Hematopoietic multipotent progenitor cell treated with erythropoietin and hydrocortisone succinate and interleukin-3 and kit ligand, for 15 days (in vitro differentiated cells): Measurements from ENCODE around the gene CACNA1D.
"Not testable (repeated sequence)": the region's sequence is repeated elsewhere in the genome, so short reads cannot be mapped to it uniquely, and the experiment has no call there.

Source experiments
- DNase-seq: peaks from one replicate; pipeline ENCODE4 v3.0.0-alpha.2; 2015; ENCODE audit warnings: low spot score

CACNA1D gene

DNA sequence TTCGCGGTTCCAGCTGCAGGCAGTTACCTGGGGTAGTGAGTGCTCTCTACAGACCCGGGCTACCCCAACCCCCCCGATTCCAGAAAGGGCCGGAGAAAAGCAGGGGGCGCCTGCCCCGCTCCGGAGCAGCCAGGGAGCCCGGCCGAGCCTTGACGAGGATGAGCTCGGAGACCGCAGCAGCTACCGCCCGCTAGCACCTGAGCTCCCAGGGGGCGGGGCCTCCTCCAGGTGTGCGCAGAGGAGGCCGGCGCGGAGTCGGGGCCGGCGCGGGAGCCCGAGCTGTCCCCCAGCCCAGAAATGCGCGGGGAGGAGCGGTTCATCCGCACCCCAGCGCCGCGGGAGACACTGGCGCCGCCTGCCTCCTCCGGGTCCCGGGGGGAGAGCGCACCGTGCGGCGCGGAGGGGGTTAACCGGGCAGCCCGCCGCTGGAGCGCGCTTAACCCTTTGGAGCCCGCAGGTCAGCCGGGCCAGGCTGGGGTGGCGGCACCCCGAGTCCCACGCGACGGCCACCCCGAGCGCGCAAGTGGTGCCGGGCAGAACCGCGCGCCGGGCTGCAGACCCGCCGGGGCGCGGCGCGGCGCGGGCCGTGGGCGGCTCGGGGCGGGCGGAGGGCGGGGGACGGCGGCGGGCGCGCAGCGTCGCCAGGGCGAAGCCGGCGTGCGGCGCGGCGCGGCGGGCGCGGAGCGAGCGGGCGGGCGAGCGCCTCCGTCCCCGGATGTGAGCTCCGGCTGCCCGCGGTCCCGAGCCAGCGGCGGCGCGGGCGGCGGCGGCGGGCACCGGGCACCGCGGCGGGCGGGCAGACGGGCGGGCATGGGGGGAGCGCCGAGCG lies at the start of gene CACNA1D:
TSS of gene CACNA1D (plus strand) at position 649 of the 829 bp plus-strand sequence. CDS start 556 bp downstream, outside the sequence.
- no peak for DNase-seq

DNA sequence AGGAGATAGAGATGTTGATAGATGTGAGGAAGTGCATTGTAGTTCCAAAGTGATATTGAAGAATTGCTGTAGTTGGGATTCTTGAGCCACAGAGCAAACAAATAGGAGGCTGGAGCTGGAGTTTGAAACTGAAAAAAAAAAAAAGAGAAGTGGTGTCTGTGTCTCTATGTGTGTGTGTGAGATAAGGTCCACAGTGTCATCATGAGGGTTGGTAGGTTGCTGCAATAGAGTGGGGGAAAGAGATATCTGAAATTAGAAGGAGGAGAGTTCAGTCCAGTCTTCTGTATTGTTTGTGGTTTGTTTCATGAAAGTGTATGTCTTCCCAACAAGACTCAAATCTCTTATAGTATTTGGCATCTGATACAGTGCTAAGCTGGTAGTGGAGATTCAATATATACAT lies 37.3 kb upstream of the CACNA1D start:
- peak; percentile 20 for DNase-seq

DNA sequence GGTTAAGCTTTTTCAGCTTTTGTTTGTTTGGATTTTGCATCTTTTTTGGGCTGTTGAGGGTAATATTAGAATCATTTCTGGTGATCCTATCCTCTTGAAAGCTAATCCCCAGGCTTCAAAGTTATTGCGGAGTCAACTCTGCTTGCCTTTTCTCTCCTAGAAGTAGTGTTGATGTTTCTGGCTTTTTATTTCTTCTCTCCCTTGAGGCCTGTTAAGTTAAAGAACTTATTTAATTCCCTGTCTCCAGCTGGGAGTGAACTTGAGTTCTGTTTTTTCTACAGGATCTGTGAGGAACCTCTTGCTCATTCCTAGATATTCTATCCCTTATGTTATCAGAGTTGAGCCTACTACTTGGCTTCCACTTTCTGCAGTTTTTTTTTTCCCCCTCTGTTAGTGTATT lies 34.1 kb upstream of the CACNA1D start:
- no peak for DNase-seq

DNA sequence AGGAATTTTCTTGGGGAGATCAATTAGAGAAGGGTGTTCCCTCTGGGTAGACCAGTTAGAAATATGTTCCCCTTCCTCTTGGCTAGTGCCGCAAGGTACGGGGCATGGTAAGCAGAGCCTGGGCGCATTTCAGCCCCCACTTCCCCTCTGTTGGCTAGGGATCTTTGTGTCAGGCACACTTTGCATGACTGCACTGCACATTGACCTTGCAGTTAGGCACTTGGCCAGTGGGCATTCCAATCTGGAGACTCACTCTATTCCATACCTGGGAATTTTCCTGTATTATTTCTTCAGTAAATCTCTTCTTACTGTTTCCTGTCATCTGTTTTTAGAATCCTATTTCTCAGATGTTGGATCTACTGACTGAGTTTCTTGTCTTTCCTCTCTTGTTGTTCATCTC lies 30.0 kb upstream of the CACNA1D start:
- no peak for DNase-seq

DNA sequence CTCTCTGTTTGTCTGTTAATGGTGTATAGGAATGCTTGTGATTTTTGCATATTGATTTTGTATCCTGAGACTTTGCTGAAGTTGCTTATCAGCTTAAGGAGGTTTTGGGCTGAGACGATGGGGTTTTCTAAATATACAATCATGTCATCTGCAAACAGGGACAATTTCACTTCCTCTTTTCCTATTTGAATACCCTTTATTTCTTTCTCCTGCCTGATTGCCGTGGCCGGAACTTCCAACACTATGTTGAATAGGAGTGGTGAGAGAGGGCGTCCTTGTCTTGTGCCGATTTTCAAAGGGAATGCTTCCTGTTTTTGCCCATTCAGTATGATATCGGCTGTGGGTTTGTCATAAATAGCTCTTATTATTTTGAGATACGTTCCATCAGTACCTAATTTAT lies 24.7 kb upstream of the CACNA1D start:
- not testable (repeated sequence) for DNase-seq

DNA sequence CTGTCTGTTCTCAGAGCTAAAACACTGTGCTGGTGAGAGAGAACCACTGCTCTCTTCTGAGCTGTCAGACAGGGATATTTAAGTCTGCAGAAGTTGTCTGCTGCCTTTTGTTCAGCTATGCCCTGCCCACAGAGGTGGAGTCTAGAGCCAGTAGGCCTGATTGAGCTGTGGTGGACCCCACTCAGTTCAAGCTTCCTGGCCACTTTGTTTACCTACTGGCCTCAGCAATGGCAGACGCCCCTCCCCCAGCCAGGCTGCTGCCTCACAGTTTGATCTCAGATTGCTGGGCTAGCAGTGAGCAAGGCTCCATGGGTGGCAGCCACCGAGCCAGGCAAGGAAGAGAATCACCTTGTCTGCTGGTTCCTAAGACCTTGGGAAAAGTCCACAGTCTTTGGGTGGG lies 21.0 kb upstream of the CACNA1D start:
- no peak for DNase-seq

DNA sequence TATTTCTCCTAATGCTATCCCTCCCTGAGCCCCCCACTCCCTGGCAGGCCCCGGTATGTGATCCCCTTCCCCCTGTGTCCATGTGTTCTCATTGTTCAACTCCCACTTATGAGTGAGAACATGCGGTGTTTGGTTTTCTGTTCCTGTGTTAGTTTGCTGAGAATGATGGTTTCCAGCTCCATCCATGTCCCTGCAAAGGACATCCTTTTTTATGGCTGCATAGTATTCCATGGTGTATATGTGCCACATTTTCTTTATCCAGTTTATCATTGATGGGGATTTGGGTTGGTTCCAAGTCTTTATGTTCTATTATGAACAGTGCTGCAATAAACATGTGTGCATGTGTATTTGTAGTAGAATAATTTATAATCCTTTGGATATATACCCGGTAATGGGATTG lies 18.0 kb upstream of the CACNA1D start:
- DNase-seq = not testable (repeated sequence)

DNA sequence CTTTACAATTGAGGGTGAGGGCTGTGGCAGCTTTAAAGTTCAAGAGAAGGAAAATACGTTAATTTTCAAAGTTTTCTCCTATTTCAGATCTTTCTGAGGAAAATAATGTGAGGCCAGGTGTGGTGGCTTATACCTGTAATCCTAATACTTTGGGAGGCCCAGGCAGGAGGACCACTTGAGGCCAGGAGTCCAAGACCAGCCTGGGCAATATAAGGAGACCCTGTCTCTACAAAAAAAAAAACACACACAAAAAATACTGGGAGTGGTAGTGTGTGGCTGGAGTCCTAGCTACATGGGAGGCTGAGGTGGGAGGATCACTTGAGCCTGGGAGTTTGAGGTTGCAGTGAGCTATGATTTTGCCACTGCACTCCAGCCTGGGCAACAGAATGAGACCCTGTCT lies 16.7 kb upstream of the CACNA1D start:
- not testable (repeated sequence) for DNase-seq

DNA sequence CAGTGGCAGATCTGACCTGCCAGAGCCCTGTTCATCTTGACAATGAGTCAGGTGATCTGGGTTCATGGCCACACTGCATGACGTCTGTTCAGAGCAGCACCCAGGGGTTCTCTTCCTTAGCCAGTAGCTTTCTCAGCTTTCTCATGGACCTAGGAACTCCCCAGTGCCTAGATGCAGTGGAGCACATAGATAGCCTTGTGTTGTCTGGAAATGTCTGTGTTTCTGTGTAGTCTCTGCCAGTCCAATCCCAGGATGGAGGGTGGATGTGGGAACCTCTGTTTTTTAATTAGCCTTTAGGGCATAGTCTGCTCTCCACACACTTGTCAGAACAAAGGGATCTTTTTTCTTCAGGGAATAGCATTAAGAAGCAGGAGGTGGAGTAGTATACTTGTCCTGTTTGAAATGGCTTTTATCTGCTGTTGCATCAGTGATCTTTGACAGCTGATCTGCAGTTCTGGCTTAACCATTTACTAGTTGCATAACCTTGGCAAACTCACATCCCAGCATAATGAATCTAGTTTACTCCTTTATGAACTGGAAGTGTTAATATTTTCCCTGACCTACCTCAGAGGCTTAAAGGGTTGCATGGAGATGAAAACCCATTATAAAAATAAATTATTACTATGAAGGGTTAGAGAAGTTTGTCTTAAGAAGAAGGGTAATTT lies 16.1 kb upstream of the CACNA1D start:
- DNase-seq = no peak

DNA sequence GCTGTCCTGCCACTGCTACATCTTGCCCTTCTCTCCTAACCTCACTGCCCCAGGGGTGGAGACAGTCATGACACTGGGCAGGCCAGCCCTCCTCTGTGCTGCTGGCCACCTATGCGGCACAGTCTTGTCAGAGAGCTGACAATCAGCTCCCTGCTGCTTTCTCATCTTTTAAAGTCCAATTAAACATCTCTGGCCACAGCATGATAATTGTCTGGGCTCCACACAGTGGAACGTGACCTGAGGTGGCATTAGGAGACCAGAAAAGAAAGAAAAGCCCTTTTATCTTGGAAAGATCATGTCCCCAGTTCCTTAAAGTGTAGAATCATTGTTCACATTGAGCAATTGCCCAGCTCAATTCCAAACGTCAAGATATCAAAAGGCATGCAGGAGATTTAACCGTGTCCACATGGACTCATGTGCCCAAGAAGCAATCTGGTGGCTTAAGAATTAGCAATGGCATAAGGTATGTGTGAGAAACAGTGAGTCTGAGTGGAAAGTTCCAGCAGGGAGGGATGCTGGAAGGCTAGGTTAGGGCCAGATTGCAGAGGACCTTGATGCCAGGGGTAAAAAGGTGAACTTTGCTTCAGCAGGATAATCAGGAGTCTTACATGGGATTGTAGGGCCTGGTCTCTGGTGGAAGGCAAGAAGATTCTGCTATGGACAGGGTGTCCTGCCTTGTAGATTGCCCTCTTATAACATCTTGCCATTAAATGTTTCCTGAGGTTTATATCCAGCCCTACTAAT lies 15.3 kb upstream of the CACNA1D start:
- no peak for DNase-seq

DNA sequence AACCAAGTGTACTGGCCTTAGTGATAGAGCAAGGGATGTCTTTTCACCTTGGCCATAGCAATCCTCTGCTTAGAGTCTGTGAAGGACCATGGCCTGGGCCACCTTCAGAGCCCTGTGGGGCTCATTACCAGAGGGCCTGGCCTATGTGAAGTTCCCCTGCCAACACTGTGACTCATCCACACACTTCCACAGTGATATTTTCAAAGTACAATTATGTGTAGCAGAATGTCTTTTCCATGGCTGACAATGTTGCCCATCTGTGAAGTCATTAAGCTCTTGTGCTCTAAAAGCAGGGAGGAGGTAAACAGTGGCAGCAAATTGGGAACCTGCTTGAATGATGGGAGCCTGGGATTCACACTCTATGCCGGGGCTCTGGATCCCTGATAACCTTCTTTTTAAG lies 12.2 kb upstream of the CACNA1D start:
- no peak for DNase-seq

DNA sequence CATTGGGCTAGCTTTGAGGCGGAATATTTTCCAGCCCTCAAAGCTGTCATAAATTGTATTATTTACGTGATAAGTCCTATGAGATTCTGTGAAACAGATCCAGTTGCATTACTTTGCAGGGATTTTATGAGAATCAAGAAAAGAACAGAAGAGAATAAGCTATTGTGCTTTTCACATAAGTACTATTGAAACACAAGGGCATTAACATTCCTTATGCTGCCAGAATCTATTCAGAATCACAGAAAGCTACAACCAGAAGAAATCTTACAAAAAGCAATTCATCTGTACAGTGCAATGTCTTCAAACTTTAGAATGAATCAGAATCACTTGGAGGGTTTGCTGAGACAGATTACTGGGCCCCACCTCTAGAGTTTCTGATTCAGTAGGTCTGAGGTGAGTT lies 10.6 kb upstream of the CACNA1D start:
- no peak for DNase-seq

DNA sequence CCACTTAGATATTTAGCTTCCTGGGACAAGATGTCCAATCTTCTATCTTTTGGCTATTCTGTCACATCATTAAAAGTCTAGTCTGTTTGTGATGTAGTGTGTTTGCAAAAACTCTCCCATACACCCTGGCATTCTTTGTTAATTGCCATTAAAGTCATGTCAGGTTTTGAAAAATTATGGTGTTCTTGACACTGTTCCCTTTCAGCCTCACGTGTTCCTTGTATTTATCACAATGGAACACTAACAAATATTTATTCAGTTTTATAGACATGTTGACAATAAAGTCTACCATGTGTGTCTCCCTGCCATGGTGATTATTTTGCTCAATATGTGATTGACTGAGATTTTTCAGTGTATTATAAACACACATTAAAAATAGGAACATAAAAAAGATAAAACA lies 9.4 kb upstream of the CACNA1D start:
- no peak for DNase-seq

DNA sequence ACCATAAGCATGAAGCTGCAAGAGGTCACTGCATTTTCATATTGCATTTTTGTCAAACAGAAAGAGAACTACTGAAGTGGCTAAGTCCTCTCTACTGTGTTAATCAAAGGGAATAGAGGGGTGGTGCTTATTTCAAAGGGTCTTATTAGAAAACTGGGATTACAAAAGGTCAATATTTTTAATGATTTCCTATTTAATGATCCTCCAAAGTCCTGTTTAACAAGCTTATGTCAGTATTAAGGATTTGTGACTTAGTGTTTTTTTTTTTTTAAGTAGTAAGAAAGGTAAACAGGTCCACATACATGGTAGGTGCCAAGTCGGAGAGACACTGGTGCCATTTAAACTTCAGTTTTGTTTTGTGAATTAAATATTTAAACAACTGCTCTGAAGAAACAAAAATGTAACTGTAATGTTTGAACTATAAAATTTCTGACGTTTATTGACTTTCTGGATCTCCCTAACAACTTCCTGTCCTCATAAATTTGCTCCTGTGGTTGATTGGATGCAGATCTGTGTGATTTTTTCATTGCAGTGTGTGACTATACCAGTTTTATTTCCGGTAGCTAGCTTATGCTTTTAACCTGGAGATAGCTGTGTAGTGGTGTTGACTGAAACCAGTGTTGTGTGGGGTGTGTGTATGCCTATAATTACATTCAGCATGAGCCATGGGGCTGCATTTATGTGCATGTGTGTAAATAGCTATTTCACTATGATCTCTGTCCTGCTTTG lies 8.6 kb upstream of the CACNA1D start:
- DNase-seq = no peak

DNA sequence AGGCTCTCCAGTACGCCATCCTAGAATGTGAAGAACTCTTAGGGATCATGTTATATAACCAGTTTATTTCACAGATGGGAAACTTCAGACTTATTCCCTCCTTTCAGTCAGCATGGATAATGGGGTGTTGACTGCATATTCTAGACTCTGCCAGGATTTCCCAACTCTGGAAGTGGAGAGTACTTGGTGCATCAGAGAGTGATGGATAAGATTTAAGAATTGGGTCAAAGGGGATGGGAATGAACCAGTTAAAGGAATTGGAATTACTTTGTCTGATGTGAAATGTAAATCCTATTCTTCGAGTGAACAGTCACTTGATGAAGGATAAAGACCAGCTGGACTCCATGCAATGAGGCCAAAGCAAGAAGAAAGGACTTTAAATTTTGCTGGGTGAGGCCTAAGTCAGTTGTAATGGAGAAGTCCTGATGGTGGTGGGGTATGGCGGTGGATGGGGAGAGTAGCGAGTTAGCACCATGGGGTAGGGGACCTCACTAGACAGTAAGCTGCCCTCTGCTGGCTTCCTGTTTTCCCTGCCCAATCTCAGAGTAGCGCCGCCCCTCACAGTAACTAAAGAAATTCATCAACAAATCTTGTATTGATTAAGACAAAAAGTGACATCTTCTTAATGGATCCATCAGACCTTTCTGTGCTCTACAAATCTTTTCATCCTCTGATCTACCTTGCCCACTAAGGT lies 7.3 kb upstream of the CACNA1D start:
- DNase-seq = no peak

DNA sequence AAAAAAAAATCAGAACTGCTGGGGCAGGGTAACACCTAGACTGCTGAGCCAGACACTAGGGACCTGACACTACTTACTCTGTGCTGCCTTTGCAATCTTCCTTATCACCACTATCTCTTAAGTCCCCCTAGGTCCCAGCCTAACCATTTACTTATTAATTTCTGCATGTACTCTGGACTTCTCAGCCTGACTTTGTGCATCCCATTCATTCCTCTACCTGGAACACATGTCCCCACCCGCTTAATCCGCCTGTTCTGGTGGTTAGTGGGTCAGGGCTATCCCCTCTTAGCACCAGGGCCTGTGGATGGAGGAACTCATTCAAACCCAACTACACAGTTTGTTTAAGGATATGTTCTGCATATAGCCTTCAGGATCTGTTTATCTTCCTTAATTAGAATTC lies 5.0 kb upstream of the CACNA1D start:
- DNase-seq = no peak

DNA sequence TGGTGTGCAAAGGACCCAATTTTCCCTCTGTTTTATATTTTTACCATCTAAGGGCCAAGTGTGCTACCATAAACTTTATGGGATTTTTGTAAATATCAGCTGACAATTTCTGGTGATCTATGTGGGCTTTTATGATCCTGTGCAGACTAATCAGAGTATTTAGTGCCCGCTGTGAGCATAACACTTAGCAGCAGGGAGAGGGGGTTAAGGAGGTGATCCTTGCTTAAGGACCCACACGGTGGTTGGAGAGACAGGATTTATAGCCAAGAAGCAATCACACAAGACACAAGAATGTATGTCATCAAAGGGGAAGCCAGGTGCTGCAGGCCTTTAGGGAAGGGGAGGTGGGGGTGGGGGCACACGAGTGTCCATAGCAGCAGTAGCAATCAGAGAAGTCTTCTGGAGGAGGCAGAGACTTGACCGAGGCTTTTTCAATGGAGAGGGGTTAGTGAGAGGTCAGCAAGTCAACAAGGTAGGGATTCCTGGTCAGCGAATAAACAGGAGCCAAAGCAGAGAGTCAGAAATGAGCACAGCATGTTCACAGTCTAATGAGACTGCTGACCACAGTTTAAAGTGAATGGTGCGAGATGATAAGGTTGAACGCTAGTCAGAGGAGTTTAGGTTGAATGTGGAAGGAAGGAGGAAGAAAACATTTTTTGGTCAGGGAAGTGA lies 4.5 kb upstream of the CACNA1D start:
- no peak for DNase-seq

DNA sequence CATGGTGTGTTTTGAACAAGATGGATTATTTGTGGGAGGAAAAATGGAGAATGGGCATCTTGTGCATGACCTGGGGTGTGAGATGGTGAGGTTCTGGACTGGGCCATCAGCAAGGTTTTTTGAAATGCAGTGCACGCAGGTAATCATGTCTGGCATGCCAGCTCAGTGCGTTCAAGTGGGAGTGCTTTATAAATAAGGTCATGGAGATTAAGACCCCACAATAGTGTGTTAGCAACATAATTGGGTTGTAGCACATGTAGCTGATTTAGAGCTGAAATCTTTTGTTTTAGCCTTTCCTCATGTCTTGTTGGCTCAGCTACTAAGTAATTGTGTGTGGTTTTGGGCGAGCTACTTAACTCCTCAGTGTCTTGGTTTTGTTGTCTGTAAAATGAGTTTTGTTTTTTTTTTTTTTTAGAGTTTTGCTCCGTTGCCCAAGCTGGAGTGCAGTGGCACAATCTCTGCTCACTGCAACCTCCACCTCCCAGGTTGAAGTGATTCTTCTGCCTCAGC lies 3.9 kb upstream of the CACNA1D start:
- no peak for DNase-seq

DNA sequence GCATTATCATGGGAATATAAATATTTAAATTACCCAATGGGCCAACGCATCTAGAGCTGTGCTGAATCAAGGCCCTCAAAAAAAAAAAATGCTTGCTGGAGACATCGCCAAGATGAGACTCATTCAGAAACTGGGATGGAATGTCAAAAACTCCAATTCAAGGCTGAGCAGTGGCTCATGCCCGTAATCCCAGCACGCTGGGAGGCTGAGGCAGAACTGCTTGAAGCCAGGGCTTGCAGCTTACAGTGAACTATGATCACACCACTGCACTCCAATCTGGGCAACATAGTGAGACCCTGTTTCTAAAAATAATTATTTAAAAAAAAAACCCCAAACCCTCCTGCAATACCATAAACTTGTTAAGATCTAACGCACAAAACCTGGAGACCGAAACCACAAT lies 3.1 kb upstream of the CACNA1D start:
- DNase-seq = no peak

DNA sequence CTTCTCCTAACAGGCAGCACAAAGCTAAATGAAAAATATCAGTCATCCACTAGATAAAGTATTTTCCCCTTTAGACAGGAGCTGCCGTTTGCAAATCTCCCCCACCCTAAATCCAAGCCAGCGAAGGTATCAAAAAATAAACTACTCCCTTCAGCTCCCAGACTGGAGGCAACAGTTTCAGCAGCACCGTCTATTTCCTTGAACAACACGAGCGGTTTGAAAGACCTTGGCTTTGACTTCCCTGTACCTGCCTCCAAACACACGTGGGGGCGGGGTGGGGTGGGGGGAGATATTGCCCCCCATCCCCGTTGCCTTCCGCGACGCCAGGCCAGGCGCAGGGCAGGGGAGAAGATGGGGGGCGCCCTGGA lies 832 bp upstream of the CACNA1D start:
- DNase-seq = no peak

DNA sequence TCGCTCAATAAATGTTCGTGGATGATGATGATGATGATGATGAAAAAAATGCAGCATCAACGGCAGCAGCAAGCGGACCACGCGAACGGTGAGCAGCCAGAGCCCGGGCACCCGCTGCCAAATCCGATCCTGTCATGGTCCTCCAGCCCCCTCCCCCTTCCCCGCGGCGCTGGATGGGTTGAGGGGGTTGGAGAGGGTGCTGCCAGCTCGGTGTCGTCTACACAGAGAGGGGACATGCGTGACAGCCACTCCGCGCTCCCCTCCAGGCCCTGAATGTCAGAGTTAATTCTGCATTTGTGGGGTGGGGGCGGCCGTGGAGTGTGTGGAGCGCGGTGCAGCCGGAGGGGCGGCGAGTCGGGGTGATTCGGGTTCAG lies 722 bp downstream of the CACNA1D start:
- DNase-seq = no peak
